ENCODE data around the gene YAP1.

Gene YAP1

DNA sequence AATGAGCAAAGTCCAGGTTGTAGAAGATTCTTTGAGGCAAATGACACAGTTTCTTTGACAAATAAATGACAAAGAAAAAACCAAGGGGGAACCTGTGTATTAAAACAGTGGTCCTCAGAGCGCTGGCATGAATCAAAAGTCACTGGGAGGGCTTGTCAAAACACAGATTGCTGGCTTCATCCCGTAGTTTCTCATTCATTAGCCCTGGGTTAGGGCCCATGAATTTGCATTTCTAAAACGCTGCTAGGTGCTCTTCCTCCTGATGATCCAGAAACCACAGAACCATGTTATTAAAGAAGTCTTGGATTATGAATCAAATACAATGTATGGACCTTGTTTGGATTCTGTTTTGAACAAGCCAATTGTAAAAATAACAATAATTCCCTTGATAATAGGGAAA is 92.7 kb downstream of the YAP1 start:
- no peak for DNase-seq (ENCODE audit: extremely low spot score)
- CTCF ChIA-PET, result no interaction called here
- POLR2A ChIA-PET, result no interaction called here
- TF ChIP-seq ELF4 (IDR thresholded peaks at IDR 0.05) (no peak), ARNT (IDR thresholded peaks at IDR 0.05) (no peak), LEF1 (IDR thresholded peaks at IDR 0.05; ENCODE audit: borderline replicate concordance) (no peak), FOXK2 (IDR thresholded peaks at IDR 0.05) (no peak), HDGF (IDR thresholded peaks at IDR 0.05; ENCODE audit: borderline replicate concordance) (no peak), BHLHE40 (IDR thresholded peaks at IDR 0.05; ENCODE audit: borderline replicate concordance) (no peak), ZNF384 (IDR thresholded peaks at IDR 0.05) (no peak)
- TF ChIP-seq, protein P1, sequence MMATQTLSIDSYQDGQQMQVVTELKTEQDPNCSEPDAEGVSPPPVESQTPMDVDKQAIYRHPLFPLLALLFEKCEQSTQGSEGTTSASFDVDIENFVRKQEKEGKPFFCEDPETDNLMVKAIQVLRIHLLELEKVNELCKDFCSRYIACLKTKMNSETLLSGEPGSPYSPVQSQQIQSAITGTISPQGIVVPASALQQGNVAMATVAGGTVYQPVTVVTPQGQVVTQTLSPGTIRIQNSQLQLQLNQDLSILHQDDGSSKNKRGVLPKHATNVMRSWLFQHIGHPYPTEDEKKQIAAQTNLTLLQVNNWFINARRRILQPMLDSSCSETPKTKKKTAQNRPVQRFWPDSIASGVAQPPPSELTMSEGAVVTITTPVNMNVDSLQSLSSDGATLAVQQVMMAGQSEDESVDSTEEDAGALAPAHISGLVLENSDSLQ (IDR thresholded peaks at IDR 0.05), result no peak

DNA sequence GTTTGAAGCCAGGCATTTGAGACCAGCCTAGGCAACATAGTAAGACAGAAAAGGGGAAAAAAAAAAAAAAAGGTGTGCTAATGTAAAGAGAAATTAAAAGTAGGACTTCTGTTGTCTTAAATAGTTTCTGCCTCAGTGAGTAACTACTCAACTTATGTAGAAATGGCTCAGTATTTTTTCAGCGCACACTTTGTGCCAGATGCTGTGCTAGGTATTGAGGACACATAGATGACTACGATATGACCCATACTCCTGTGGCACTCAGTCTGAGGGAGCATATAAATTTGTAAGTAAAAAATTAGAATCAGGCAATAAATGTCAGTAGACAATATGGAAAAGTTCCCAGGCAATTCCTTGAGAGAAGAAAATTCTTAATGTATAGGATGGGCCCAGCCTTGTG is 93.9 kb downstream of the YAP1 start:
- CTCF ChIA-PET, result no interaction called here
- POLR2A ChIA-PET, result no interaction called here
- TF ChIP-seq ZNF384 (IDR thresholded peaks at IDR 0.05), result no peak
- no peak for DNase-seq (ENCODE audit: extremely low spot score)

DNA sequence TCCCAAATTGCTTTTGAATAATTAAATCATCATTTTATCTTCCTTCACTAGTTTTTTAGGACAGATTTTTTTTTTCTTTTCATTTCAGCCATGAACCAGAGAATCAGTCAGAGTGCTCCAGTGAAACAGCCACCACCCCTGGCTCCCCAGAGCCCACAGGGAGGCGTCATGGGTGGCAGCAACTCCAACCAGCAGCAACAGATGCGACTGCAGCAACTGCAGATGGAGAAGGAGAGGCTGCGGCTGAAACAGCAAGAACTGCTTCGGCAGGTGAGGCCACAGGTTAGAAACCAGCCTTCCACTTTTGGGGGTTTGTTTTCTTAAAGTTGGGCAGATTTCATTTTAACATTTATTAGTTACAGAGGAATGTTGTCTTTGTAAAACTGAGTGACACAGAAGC is 95.6 kb downstream of the YAP1 start:
- no peak for DNase-seq (ENCODE audit: extremely low spot score)
- no peak for TF ChIP-seq SUZ12 (IDR thresholded peaks at IDR 0.05)
- TF ChIP-seq L3MBTL2 (conservative IDR thresholded peaks at IDR 0.05), result no peak
- no peak for TF ChIP-seq FOXA1 (IDR thresholded peaks at IDR 0.05)
- TF ChIP-seq ELF4 (IDR thresholded peaks at IDR 0.05), result no peak
- TF ChIP-seq, protein P1 (IDR thresholded peaks at IDR 0.05), result no peak
- no peak for TF ChIP-seq CTBP1 (IDR thresholded peaks at IDR 0.05; ENCODE audit: borderline replicate concordance)
- no peak for TF ChIP-seq SP1 (IDR thresholded peaks at IDR 0.05)
- TF ChIP-seq LEF1 (IDR thresholded peaks at IDR 0.05; ENCODE audit: borderline replicate concordance), result no peak
- TF ChIP-seq BHLHE40 (IDR thresholded peaks at IDR 0.05; ENCODE audit: borderline replicate concordance), result no peak
- no peak for TF ChIP-seq ZNF384 (IDR thresholded peaks at IDR 0.05)
- no peak for TF ChIP-seq FOXK2 (IDR thresholded peaks at IDR 0.05)
- TF ChIP-seq NFRKB (IDR thresholded peaks at IDR 0.05), result no peak
- no peak for TF ChIP-seq TARDBP (IDR thresholded peaks at IDR 0.05)
- TF ChIP-seq ARNT (IDR thresholded peaks at IDR 0.05), result no peak
- no peak for TF ChIP-seq FOXM1 (IDR thresholded peaks at IDR 0.05; ENCODE audit: borderline replicate concordance)
- TF ChIP-seq HDGF (IDR thresholded peaks at IDR 0.05; ENCODE audit: borderline replicate concordance), result no peak
- ChIA-PET CTCF (no interaction called here), POLR2A (no interaction called here)

DNA sequence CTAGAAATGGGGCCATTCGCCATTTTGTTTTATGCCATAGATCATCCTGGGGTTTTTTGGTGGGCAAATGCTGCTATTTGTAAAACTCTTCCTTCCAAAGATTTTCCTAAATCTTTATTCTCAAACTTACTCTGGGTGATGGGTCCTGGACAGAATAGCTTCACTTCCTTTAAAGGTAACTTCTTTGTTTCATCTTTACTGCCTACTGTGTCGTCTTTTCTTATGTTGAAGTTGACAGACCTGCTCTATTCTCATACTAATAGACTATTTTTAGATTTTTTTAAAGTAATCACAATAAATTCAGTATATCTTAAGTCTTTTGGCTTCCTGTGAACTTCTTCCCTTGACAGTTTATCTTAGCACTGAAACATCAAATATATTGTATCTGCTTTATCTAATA is 98.6 kb downstream of the YAP1 start:
- ChIA-PET CTCF (no interaction called here), POLR2A (interaction anchor here (0.7 kb wide), 1 partner anchor 16 kb away, joined by 3 read pairs; no protein-coding TSS in a partner anchor)
- DNase-seq (ENCODE audit: extremely low spot score), result no peak
- TF ChIP-seq HDGF (IDR thresholded peaks at IDR 0.05; ENCODE audit: borderline replicate concordance), result no peak
- TF ChIP-seq LEF1 (IDR thresholded peaks at IDR 0.05; ENCODE audit: borderline replicate concordance), result no peak
- TF ChIP-seq FOXA1 (IDR thresholded peaks at IDR 0.05), result no peak

DNA sequence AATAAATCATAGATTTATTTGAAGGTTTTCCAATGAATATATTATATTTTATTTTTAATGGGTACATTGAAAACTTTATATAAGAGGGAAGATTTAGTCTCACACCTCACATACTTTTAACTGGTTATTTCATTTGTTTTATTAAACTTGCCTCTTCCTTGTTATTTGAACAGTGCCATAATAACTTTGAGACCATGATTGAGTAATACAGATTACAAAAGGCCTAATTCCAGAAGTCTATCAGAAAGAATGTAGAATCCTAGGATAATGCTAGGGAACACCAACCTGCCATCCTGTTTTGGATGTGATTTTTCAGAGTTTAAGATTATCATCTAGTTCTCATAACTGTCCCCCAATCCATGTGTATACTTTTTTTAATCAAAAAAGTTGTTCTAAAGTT is 104.4 kb downstream of the YAP1 start:
- TF ChIP-seq, protein P1 (IDR thresholded peaks at IDR 0.05), result no peak
- TF ChIP-seq TARDBP (IDR thresholded peaks at IDR 0.05), result no peak
- TF ChIP-seq HDGF (IDR thresholded peaks at IDR 0.05; ENCODE audit: borderline replicate concordance), result no peak
- no peak for TF ChIP-seq ELF4 (IDR thresholded peaks at IDR 0.05)
- TF ChIP-seq LEF1 (IDR thresholded peaks at IDR 0.05; ENCODE audit: borderline replicate concordance), result no peak
- TF ChIP-seq NFRKB (IDR thresholded peaks at IDR 0.05), result no peak
- ChIA-PET POLR2A (no interaction called here), CTCF (no interaction called here)
- DNase-seq (ENCODE audit: extremely low spot score), result no peak

DNA sequence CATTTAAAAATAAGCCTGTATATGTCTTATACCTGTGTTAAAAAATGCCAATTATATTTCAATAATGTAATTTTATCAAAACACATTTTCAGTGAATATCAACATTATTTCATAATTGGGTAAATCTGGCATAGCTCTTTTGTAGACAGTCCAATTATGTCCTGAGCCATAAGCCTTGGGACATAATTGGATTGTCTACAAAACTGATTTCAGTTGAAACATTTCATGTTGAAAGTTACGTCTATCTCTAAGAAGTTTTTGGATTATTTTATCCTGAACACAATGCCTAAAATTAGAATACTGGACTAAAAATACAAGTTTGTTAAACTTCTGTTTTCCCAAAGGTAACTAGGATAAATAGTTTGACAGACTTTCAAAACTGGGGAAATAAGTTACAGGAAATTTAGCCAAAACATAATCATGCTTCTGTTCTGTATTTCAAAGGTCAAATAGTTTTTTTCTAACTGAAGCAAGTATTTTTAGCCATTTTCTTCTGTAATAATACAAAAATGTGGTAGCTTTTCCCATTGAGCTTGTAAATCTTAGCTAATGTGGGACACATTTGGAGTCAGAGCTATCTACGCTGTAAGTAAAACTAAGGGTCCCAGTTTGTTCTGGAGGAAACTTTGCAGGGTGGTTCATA is 106.3 kb downstream of the YAP1 start:
- CTCF ChIA-PET, result no interaction called here
- DNase-seq (ENCODE audit: extremely low spot score), result no peak
- TF ChIP-seq FOXA1 (IDR thresholded peaks at IDR 0.05), result no peak
- no peak for TF ChIP-seq TARDBP (IDR thresholded peaks at IDR 0.05)
- TF ChIP-seq NFRKB (IDR thresholded peaks at IDR 0.05), result no peak
- no peak for TF ChIP-seq ELF4 (IDR thresholded peaks at IDR 0.05)
- TF ChIP-seq, protein P1 (IDR thresholded peaks at IDR 0.05), result no peak
- no peak for TF ChIP-seq L3MBTL2 (conservative IDR thresholded peaks at IDR 0.05)
- TF ChIP-seq ZNF384 (IDR thresholded peaks at IDR 0.05), result no peak
- no peak for TF ChIP-seq FOXM1 (IDR thresholded peaks at IDR 0.05; ENCODE audit: borderline replicate concordance)
- POLR2A ChIA-PET, result no interaction called here
